C4-2B (cell line): ENCODE data around the gene CRAMP1.
"Not testable (repeated sequence)": the region's sequence is repeated elsewhere in the genome, so short reads cannot be mapped to it uniquely, and the experiment has no call there.

ENCODE experiments used
- ZFX ChIP-seq: fragments of 450-650 bp; IDR thresholded peaks from 2 replicates; pipeline ENCODE4 v1.6.1; 2017
- TF ChIP-seq, protein P1 (sequence below): fragments of 450-650 bp; conservative IDR thresholded peaks from 2 replicates; pipeline ENCODE4 v1.5.1; 2017; ENCODE audit warnings: mild to moderate bottlenecking

DNA sequence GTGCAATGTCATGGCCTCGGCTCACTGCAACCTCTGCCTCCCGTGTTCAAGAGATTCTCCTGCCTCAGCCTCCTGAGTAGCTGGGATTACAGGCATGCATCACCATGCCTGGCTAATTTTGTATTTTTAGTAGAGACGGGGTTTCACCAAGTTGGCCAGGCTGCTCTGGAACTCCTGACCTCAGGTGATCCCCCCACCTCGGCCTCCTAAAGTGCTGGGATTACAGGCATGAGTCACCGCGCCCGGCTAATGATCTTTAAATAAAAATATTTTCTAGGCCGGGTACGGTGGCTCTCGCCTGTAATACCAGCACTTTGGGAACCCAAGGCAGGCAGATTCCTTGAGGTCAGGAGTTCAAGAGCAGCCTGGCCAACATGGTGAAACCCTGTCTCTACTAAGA is 106.1 kb downstream of the CRAMP1 start:
- TF ChIP-seq, protein P1, sequence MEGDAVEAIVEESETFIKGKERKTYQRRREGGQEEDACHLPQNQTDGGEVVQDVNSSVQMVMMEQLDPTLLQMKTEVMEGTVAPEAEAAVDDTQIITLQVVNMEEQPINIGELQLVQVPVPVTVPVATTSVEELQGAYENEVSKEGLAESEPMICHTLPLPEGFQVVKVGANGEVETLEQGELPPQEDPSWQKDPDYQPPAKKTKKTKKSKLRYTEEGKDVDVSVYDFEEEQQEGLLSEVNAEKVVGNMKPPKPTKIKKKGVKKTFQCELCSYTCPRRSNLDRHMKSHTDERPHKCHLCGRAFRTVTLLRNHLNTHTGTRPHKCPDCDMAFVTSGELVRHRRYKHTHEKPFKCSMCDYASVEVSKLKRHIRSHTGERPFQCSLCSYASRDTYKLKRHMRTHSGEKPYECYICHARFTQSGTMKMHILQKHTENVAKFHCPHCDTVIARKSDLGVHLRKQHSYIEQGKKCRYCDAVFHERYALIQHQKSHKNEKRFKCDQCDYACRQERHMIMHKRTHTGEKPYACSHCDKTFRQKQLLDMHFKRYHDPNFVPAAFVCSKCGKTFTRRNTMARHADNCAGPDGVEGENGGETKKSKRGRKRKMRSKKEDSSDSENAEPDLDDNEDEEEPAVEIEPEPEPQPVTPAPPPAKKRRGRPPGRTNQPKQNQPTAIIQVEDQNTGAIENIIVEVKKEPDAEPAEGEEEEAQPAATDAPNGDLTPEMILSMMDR = not testable (repeated sequence)
- not testable (repeated sequence) for TF ChIP-seq ZFX
